IPS-20b (cell line): ENCODE results near the gene EVI5.
"Not testable (repeated sequence)": the region's sequence is repeated elsewhere in the genome, so short reads cannot be mapped to it uniquely, and the experiment has no call there.

Source experiments
- H3K27ac ChIP-seq: one replicate; pipeline ENCODE4 v1.5.1; 2013; ENCODE audit warnings: low read length
- H3K27me3 ChIP-seq: 2 replicates; pipeline ENCODE4 v1.6.1; 2013; ENCODE audit warnings: mild to moderate bottlenecking, low read length, inconsistent platforms; ENCODE audit not compliant: insufficient read depth
- H3K36me3 ChIP-seq: 2 replicates; pipeline ENCODE4 v1.6.1; 2013; ENCODE audit warnings: low read depth, mild to moderate bottlenecking, inconsistent platforms, low read length, moderate library complexity; ENCODE audit not compliant: insufficient read depth
- H3K4me1 ChIP-seq: 2 replicates; pipeline ENCODE4 v1.6.1; 2013; ENCODE audit warnings: mild to moderate bottlenecking, control low read depth, inconsistent platforms, low read length, moderate library complexity; ENCODE audit not compliant: insufficient read depth
- H3K4me3 ChIP-seq: 2 replicates; pipeline ENCODE4 v1.5.1; 2013; ENCODE audit warnings: mild to moderate bottlenecking, low read length, inconsistent platforms
- H3K9ac ChIP-seq: 2 replicates; pipeline ENCODE4 v1.6.1; 2013; ENCODE audit warnings: low read depth, mild to moderate bottlenecking, inconsistent platforms, low read length, moderate library complexity
- H3K9me3 ChIP-seq: 2 replicates; pipeline ENCODE4 v1.6.1; 2013; ENCODE audit warnings: mild to moderate bottlenecking, low read depth, low read length, inconsistent platforms; ENCODE audit not compliant: insufficient read depth

EVI5 gene

GRCh38 chr1:92524944-92525590 lies 259.8 kb downstream of the EVI5 start:
- not testable (repeated sequence) for H3K4me1 ChIP-seq, H3K36me3 ChIP-seq, H3K27ac ChIP-seq, H3K4me3 ChIP-seq, H3K9ac ChIP-seq, H3K9me3 ChIP-seq, H3K27me3 ChIP-seq

DNA sequence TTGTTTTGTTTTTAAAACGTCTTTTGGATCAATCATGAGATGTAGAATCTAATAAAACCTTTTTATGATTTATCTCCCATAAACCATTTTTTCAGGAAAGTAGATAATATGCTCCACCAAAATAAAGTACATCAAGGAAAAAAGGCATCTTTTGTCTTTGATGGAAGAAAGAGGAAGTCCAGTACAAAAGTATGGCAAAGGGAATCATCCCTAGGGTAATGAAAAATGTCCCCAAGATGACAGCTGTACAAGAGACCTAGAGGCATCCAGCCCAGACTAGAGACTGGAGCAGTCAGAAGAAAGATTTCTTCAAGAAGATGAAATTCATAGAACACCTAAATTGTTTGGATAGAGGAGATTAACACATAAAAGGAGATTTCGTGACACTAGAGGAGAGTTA lies 265.9 kb downstream of the EVI5 start:
- H3K27me3 ChIP-seq = no peaks in the 10 kb centered on the region
- H3K9ac ChIP-seq = no peak overlapping the region
- no peaks in the 10 kb centered on the region for H3K9me3 ChIP-seq
- H3K4me3 ChIP-seq = no peak overlapping the region
- H3K36me3 ChIP-seq = no peaks in the 10 kb centered on the region
- H3K4me1 ChIP-seq = no peaks in the 10 kb centered on the region
- H3K27ac ChIP-seq = no peak overlapping the region

DNA sequence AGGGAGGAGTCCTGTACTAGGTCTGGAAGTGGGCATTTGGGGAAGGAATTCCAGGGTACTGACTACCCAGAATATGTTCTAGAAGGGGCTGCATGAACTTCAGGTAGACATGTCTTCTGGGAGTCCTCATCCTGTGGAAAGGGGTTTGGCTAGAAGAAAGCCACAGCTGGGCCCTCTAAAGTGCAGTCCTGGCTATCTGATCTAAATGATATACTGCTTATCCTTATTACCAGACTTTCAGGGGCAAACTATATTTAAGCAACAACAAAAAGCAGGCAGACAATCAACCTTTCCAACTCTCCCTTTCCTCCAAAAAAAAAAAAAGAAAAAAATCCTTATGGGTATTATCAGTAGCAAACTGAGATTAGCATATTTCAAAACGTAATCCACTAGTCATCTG lies 268.3 kb downstream of the EVI5 start:
- Histone ChIP-seq H3K27me3 (no peaks in the 10 kb centered on the region), H3K4me3 (no peak overlapping the region), H3K27ac (no peak overlapping the region), H3K4me1 (no peaks in the 10 kb centered on the region), H3K36me3 (no peaks in the 10 kb centered on the region), H3K9ac (no peak overlapping the region), H3K9me3 (no peaks in the 10 kb centered on the region)

DNA sequence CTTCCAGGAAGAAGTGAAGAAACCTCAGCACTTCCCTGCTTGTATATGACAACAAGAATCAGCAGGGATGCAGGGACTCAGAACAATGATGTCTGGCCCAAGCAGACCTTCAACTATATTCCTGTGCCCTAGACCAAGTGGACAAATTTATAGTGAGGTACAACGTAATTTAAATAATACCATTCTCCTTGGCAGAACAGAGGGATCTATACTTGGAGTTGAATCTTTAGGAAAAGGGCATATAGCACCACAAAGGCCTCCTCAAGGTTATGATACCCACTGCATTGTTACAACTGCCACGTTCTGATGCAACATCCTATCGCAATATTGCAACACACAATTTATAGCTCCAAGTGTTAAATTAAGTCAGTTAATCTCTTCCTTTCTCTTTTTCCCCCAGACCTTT lies 269.1 kb downstream of the EVI5 start:
- Histone ChIP-seq H3K27me3 (no peaks in the 10 kb centered on the region), H3K4me3 (no peak overlapping the region), H3K36me3 (no peaks in the 10 kb centered on the region), H3K27ac (no peak overlapping the region), H3K4me1 (no peaks in the 10 kb centered on the region), H3K9me3 (no peaks in the 10 kb centered on the region), H3K9ac (no peak overlapping the region)

- no peak overlapping the region for H3K4me3 ChIP-seq
- no peak overlapping the region for H3K9ac ChIP-seq
- no peaks in the 10 kb centered on the region for H3K9me3 ChIP-seq
- H3K27me3 ChIP-seq = no peaks in the 10 kb centered on the region
- H3K27ac ChIP-seq = no peak overlapping the region
- no peaks in the 10 kb centered on the region for H3K36me3 ChIP-seq
- H3K4me1 ChIP-seq = no peaks in the 10 kb centered on the region
These were observed 273.4 kb downstream of the EVI5 start for GRCh38 chr1:92511541-92511940.

DNA sequence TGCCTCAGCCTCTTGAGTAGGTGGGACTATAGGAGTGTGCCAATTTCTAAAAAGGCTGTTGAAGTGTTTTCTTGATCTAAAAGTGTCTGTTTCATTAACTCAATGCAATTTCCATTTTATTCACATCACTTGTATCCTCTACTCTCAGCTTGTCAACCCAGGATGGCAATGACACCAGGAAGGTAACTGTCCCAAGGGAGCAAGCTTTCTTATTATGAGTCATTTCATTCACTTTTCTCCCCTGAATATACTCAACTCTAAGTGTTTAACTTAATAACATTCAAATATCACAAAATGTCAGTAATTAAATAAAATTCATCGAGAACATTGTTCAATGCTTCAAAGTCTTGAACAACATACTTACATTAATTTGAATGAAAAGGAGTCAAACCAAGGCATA lies 275.3 kb downstream of the EVI5 start:
- no peaks in the 10 kb centered on the region for H3K27me3 ChIP-seq
- no peaks in the 10 kb centered on the region for H3K9me3 ChIP-seq
- no peak overlapping the region for H3K4me3 ChIP-seq
- H3K36me3 ChIP-seq = no peaks in the 10 kb centered on the region
- H3K27ac ChIP-seq = no peak overlapping the region
- H3K9ac ChIP-seq = no peak overlapping the region
- H3K4me1 ChIP-seq = no peaks in the 10 kb centered on the region

- no peak overlapping the region for H3K9ac ChIP-seq
- no peak overlapping the region for H3K27ac ChIP-seq
These were observed 279.8 kb downstream of the EVI5 start for GRCh38 chr1:92505015-92505692.

GRCh38 chr1:92504291-92505014 lies 280.5 kb downstream of the EVI5 start:
- Histone ChIP-seq H3K4me3 (no peak overlapping the region), H3K9me3 (no peaks in the 10 kb centered on the region), H3K27ac (no peak overlapping the region)

More at GRCh38 chr1:92505015-92505692, 279.8 kb downstream of the EVI5 start:
- Histone ChIP-seq H3K9me3 (no peaks in the 10 kb centered on the region), H3K27me3 (no peaks in the 10 kb centered on the region), H3K4me1 (no peaks in the 10 kb centered on the region), H3K4me3 (no peak overlapping the region), H3K36me3 (no peaks in the 10 kb centered on the region)

GRCh38 chr1:92503926-92504285 lies 281.0 kb downstream of the EVI5 start:
- Histone ChIP-seq H3K9me3 (no peaks in the 10 kb centered on the region), H3K9ac (no peak overlapping the region), H3K27me3 (no peaks in the 10 kb centered on the region), H3K4me3 (no peak overlapping the region), H3K27ac (no peak overlapping the region), H3K36me3 (no peaks in the 10 kb centered on the region), H3K4me1 (no peaks in the 10 kb centered on the region)

More at GRCh38 chr1:92504291-92505014, 280.5 kb downstream of the EVI5 start:
- no peak overlapping the region for H3K9ac ChIP-seq
- no peaks in the 10 kb centered on the region for H3K36me3 ChIP-seq
- H3K4me1 ChIP-seq = no peaks in the 10 kb centered on the region
- no peaks in the 10 kb centered on the region for H3K27me3 ChIP-seq

DNA sequence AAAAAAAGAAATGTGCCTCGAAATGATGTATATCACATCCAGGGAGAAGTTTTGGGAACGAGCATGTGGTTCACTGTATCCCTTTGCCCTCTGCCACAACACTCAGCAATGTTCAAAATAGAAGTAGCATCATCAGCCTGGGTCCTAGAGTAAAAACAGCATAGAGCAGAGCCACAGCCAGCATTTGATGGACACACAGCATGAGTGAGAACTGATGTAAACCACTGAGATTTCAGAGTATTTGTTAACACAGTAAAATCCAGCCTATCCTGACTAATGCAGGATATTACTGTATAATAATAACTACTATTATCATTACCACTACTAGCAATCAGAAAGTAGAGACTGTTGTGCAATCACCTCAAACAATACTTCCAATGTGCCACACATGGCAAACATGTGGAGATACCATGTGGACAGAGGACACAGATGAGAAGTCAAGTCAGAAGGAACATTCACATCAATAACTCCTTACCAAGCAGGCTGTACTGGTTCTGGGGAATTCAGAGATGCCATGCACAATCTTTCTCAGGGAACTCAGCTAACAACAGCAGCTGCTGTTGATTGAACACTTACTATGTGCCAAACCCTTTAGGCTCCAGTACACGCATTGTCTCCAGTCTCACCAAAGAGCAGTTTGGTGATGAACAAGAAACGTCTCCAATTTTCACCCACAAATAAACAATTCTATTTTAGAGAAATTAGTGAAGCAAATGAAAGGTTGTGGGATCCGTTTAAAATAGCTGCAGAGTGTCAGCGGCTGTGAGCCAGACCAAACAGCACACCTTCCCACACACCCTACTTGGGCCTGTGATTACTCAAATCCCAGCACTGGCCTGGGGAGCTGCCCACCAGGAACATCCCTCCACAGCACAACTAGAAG lies 281.6 kb downstream of the EVI5 start:
- no peaks in the 10 kb centered on the region for H3K36me3 ChIP-seq
- H3K4me1 ChIP-seq = no peaks in the 10 kb centered on the region
- H3K9me3 ChIP-seq = no peaks in the 10 kb centered on the region
- H3K27ac ChIP-seq = no peak overlapping the region
- H3K9ac ChIP-seq = no peak overlapping the region
- no peak overlapping the region for H3K4me3 ChIP-seq
- no peaks in the 10 kb centered on the region for H3K27me3 ChIP-seq

DNA sequence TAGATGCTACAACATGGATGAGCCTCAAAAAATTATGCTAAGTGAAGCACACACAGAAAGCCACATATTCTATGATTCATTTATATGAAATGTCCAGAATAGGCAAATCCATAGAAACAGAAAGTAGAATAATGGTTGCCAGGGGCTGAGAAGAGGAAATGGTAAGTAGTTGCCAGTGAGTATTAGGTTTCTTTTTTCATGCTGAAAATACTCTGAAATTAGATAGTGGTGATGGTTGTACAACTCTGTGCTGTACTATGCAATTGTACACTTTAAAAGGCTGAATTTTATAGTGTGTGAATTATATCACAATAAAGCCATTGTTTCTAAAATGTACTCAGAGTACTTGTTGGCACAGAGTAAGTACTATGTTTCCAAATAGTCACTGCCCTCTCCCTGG lies 282.7 kb downstream of the EVI5 start:
- H3K27ac ChIP-seq = no peak overlapping the region
- H3K9me3 ChIP-seq = no peaks in the 10 kb centered on the region
- H3K4me1 ChIP-seq = no peaks in the 10 kb centered on the region
- H3K4me3 ChIP-seq = no peak overlapping the region
- H3K36me3 ChIP-seq = no peaks in the 10 kb centered on the region
- H3K9ac ChIP-seq = no peak overlapping the region
- H3K27me3 ChIP-seq = no peaks in the 10 kb centered on the region
